SH-SY5Y (cell line): ENCODE measurements around the gene MCM8.

Source experiments
- GATA2 ChIP-seq: IDR thresholded peaks from 2 replicates; pipeline ENCODE4 v1.6.1; 2011; ENCODE audit warnings: mild to moderate bottlenecking, low read depth, low read length
- GATA3 ChIP-seq: IDR thresholded peaks from 2 replicates; pipeline ENCODE4 v1.6.1; 2011; ENCODE audit warnings: low read depth, mild to moderate bottlenecking, low read length, moderate library complexity

The MCM8 gene

GRCh38 chr20:5950271-5951031 lies at the start of gene MCM8, which contains the start of gene TRMT6:
TSS of gene MCM8 (plus strand) at chr20:5950652. CDS start at chr20:5952016, 1,364 bp downstream.
TSS of gene TRMT6 (minus strand) at chr20:5950533. CDS start at chr20:5950405, 128 bp downstream.
- TF ChIP-seq GATA3 (no peak), GATA2 (no peak)

- no peak for TF ChIP-seq GATA3
- no peak for TF ChIP-seq GATA2
Observed at GRCh38 chr20:5900908-5901307, 49.5 kb upstream of the MCM8 start.

- no peak for TF ChIP-seq GATA2
Observed at GRCh38 chr20:5908981-5909380, 41.5 kb upstream of the MCM8 start.

- TF ChIP-seq GATA2 (no peak), GATA3 (no peak)
Observed at GRCh38 chr20:5910186-5910585, 40.3 kb upstream of the MCM8 start.

GRCh38 chr20:5913166-5913565 lies 37.3 kb upstream of the MCM8 start:
- TF ChIP-seq GATA2 = no peak

- TF ChIP-seq GATA3 (no peak), GATA2 (no peak)
Observed at GRCh38 chr20:5914859-5915258, 35.6 kb upstream of the MCM8 start.

GRCh38 chr20:5918856-5919625 lies 31.4 kb upstream of the MCM8 start:
- no peak for TF ChIP-seq GATA3
- no peak for TF ChIP-seq GATA2

- TF ChIP-seq GATA3 (no peak), GATA2 (no peak)
Observed at GRCh38 chr20:5919626-5920544, 30.6 kb upstream of the MCM8 start.

- TF ChIP-seq GATA2 = no peak
- no peak for TF ChIP-seq GATA3
Observed at GRCh38 chr20:5920581-5920980, 29.9 kb upstream of the MCM8 start.

GRCh38 chr20:5923493-5923892 lies 27.0 kb upstream of the MCM8 start:
- TF ChIP-seq GATA2 (no peak), GATA3 (no peak)

- TF ChIP-seq GATA2 = no peak
- TF ChIP-seq GATA3 = no peak
Observed at GRCh38 chr20:5925551-5925950, 24.9 kb upstream of the MCM8 start.

GRCh38 chr20:5927749-5928462 lies 22.5 kb upstream of the MCM8 start:
- no peak for TF ChIP-seq GATA2
- TF ChIP-seq GATA3 = no peak
